ENCODE results near the gene PVRIG.
"Not testable (repeated sequence)": the region's sequence is repeated elsewhere in the genome, so short reads cannot be mapped to it uniquely, and the experiment has no call there.

PVRIG gene

GRCh38 chr7:100219801-100220585 is at the start of gene PVRIG:
Gene PVRIG, plus strand, starts transcription at chr7:100219949. Its CDS starts 22 bp downstream, at chr7:100219971.
- not testable (repeated sequence) for DNase-seq (ENCODE audit: low spot score)

GRCh38 chr7:100170101-100170897 is 49.5 kb upstream of the PVRIG start:
- no peak for DNase-seq (ENCODE audit: low spot score)

- no peak for DNase-seq (ENCODE audit: low spot score)
Measured at GRCh38 chr7:100171087-100171681, 48.6 kb upstream of the PVRIG start.

GRCh38 chr7:100171840-100172239 is 47.9 kb upstream of the PVRIG start:
- DNase-seq (ENCODE audit: low spot score) = no peak

- DNase-seq (ENCODE audit: low spot score) = no peak
Measured at GRCh38 chr7:100173806-100174495, 45.8 kb upstream of the PVRIG start.

GRCh38 chr7:100174582-100174981 is 45.2 kb upstream of the PVRIG start:
- no peak for DNase-seq (ENCODE audit: low spot score)

- DNase-seq (ENCODE audit: low spot score) = no peak
Measured at GRCh38 chr7:100175296-100175935, 44.3 kb upstream of the PVRIG start.

GRCh38 chr7:100176096-100177044 is 43.4 kb upstream of the PVRIG start:
- DNase-seq (ENCODE audit: low spot score) = no peak

GRCh38 chr7:100177045-100178001 is 42.4 kb upstream of the PVRIG start, which contains the start of the genes GPC2 and STAG3:
Gene GPC2, minus strand, starts transcription at chr7:100177381. Its CDS starts 182 bp downstream, at chr7:100177199.
Gene STAG3, plus strand, starts transcription at chr7:100177918. Its CDS starts 2,639 bp downstream, at chr7:100180557.
- peak; percentile 98 for DNase-seq (ENCODE audit: low spot score)

GRCh38 chr7:100180084-100180483 is 39.7 kb upstream of the PVRIG start:
- DNase-seq (ENCODE audit: low spot score) = not testable (repeated sequence)

GRCh38 chr7:100182616-100183015 is 37.1 kb upstream of the PVRIG start:
- DNase-seq (ENCODE audit: low spot score) = not testable (repeated sequence)

- not testable (repeated sequence) for DNase-seq (ENCODE audit: low spot score)
Measured at GRCh38 chr7:100183090-100183489, 36.7 kb upstream of the PVRIG start.

GRCh38 chr7:100185726-100186125 is 34.0 kb upstream of the PVRIG start:
- no peak for DNase-seq (ENCODE audit: low spot score)

- DNase-seq (ENCODE audit: low spot score) = no peak
Measured at GRCh38 chr7:100189061-100189460, 30.7 kb upstream of the PVRIG start.

GRCh38 chr7:100190048-100190711 is 29.6 kb upstream of the PVRIG start:
- peak; percentile 88 for DNase-seq (ENCODE audit: low spot score)

GRCh38 chr7:100191775-100192174 is 28.0 kb upstream of the PVRIG start:
- no peak for DNase-seq (ENCODE audit: low spot score)

GRCh38 chr7:100192281-100192862 is 27.4 kb upstream of the PVRIG start:
- not testable (repeated sequence) for DNase-seq (ENCODE audit: low spot score)

- DNase-seq (ENCODE audit: low spot score) = no peak
Measured at GRCh38 chr7:100192969-100193368, 26.8 kb upstream of the PVRIG start.
